Brain microvascular endothelial cell (primary cell): Measurements from ENCODE around the gene COQ10A.
A peak's percentile ranks its signal among the peaks of the same experiment; 100 is the strongest.
"Not testable (repeated sequence)": the region's sequence is repeated elsewhere in the genome, so short reads cannot be mapped to it uniquely, and the experiment has no call there.

Experiments used
- DNase-seq: peaks from one replicate; pipeline ENCODE4 v3.0.0-alpha.2; 2020
- H3K27ac ChIP-seq: fragments of 250-450 bp; sonication (Bioruptor Pico); 2 replicates; pipeline ENCODE4 v1.5.1; 2020; ENCODE audit warnings: mild to moderate bottlenecking, moderate library complexity
- H3K27me3 ChIP-seq: fragments of 250-450 bp; sonication (Bioruptor Pico); replicated peaks from 2 replicates; pipeline ENCODE4 v1.5.1; 2020; ENCODE audit warnings: mild to moderate bottlenecking
- H3K36me3 ChIP-seq: fragments of 250-450 bp; sonication (Bioruptor Pico); replicated peaks from 2 replicates; pipeline ENCODE4 v1.5.1; 2020; ENCODE audit warnings: mild to moderate bottlenecking
- H3K4me3 ChIP-seq: 2 replicates; pipeline ENCODE4 v1.5.1; 2011; ENCODE audit warnings: low read depth, mild to moderate bottlenecking, control low read depth, low read length, moderate library complexity
- CTCF ChIP-seq: IDR thresholded peaks from 2 replicates; pipeline ENCODE4 v1.5.1; 2011; ENCODE audit warnings: low read depth, mild to moderate bottlenecking, moderate library complexity, low read length, control low read depth, inconsistent platforms; ENCODE audit errors: missing control alignments
- in situ Hi-C: cut with HindIII; loops from 2 replicates; pipeline ENCODE4 v1.10.0; 2017; ENCODE audit warnings: low sequenced_read_pairs, low pct_ligation_motif_present

The COQ10A gene

GRCh38 chr12:56271031-56271430 is 4.3 kb downstream of the COQ10A start:
- peak; percentile 18 for DNase-seq
- no peak overlapping the region for H3K4me3 ChIP-seq
- H3K36me3 ChIP-seq: peaks cover 59% of the 10 kb centered on the region
- H3K27ac ChIP-seq: no peak overlapping the region
- no peaks in the 10 kb centered on the region for H3K27me3 ChIP-seq
- peak; percentile 71 for TF ChIP-seq CTCF
- in situ Hi-C loops: no loop called here

- in situ Hi-C loops, H3K27me3 ChIP-seq, H3K4me3 ChIP-seq, H3K27ac ChIP-seq, DNase-seq: not testable (repeated sequence)
- peaks cover 69% of the 10 kb centered on the region for H3K36me3 ChIP-seq
These were observed 5.7 kb downstream of the COQ10A start for GRCh38 chr12:56272468-56272867.

GRCh38 chr12:56274299-56274698 is 7.6 kb downstream of the COQ10A start:
- TF ChIP-seq CTCF: no peak
- Histone ChIP-seq H3K36me3 (peaks cover 86% of the 10 kb centered on the region), H3K27ac (no peak overlapping the region), H3K4me3 (no peak overlapping the region), H3K27me3 (no peaks in the 10 kb centered on the region)
- in situ Hi-C loops: no loop called here
- DNase-seq: no peak

GRCh38 chr12:56278905-56279304 is 12.2 kb downstream of the COQ10A start:
- no peak for DNase-seq
- Histone ChIP-seq H3K27me3 (no peaks in the 10 kb centered on the region), H3K27ac (no peak overlapping the region), H3K4me3 (no peak overlapping the region), H3K36me3 (peaks cover 85% of the 10 kb centered on the region)
- in situ Hi-C loops: no loop called here
- no peak for TF ChIP-seq CTCF

- Histone ChIP-seq H3K36me3 (peaks cover 79% of the 10 kb centered on the region), H3K27me3 (no peaks in the 10 kb centered on the region), H3K4me3 (no peak overlapping the region), H3K27ac (no peak overlapping the region)
- in situ Hi-C loops: no loop called here
- no peak for TF ChIP-seq CTCF
- DNase-seq: no peak
These were observed 14.1 kb downstream of the COQ10A start for GRCh38 chr12:56280849-56281248.

- Histone ChIP-seq H3K27me3 (no peaks in the 10 kb centered on the region), H3K36me3 (peaks cover 76% of the 10 kb centered on the region), H3K4me3 (no peak overlapping the region), H3K27ac (no peak overlapping the region)
- no peak for TF ChIP-seq CTCF
- in situ Hi-C loops: no loop called here
- DNase-seq: no peak
These were observed 15.3 kb downstream of the COQ10A start for GRCh38 chr12:56282030-56282429.

GRCh38 chr12:56282579-56282978 is 15.8 kb downstream of the COQ10A start:
- no peak for TF ChIP-seq CTCF

GRCh38 chr12:56284263-56284662 is 17.5 kb downstream of the COQ10A start:
- H3K36me3 ChIP-seq: peaks cover 59% of the 10 kb centered on the region
- in situ Hi-C loops, H3K4me3 ChIP-seq, H3K27me3 ChIP-seq, DNase-seq, H3K27ac ChIP-seq: not testable (repeated sequence)

More at GRCh38 chr12:56282579-56282978, 15.8 kb downstream of the COQ10A start:
- DNase-seq: no peak
- Histone ChIP-seq H3K27ac (no peak overlapping the region), H3K27me3 (no peaks in the 10 kb centered on the region), H3K36me3 (peaks cover 73% of the 10 kb centered on the region), H3K4me3 (no peak overlapping the region)
- in situ Hi-C loops: no loop called here
